AG04449 (cell line): ENCODE measurements around the gene ACP7.

Experiments
- CTCF ChIA-PET: fragments of 350-600 bp; formaldehyde crosslinking; extraction: SDS; loops from one replicate; lab custom pipeline; 2021; ENCODE audit warnings: antibody characterized with exemption; lab: Yijun Ruan, JAX
- POLR2A ChIA-PET: fragments of 400-600, 350-600 bp; formaldehyde crosslinking; extraction: SDS; loops from one replicate; lab custom pipeline; 2020; ENCODE audit warnings: antibody characterized with exemption, inconsistent platforms; lab: Yijun Ruan, JAX
- DNase-seq: peaks from one replicate; pipeline ENCODE4 v3.0.0-alpha.2; 2010; ENCODE audit warnings: low read depth, low spot score
- H3K4me3 ChIP-seq: 2 replicates; pipeline ENCODE4 v1.5.1; 2011; ENCODE audit warnings: low read depth, mild to moderate bottlenecking, control low read depth, low read length
- TF ChIP-seq, protein P1 (sequence below): IDR thresholded peaks from one replicate; pipeline ENCODE4 v1.5.1; 2011; ENCODE audit warnings: mild to moderate bottlenecking, moderate library complexity, low read length, control low read depth, inconsistent platforms; ENCODE audit not compliant: insufficient read depth; ENCODE audit errors: missing control alignments

Gene ACP7

DNA sequence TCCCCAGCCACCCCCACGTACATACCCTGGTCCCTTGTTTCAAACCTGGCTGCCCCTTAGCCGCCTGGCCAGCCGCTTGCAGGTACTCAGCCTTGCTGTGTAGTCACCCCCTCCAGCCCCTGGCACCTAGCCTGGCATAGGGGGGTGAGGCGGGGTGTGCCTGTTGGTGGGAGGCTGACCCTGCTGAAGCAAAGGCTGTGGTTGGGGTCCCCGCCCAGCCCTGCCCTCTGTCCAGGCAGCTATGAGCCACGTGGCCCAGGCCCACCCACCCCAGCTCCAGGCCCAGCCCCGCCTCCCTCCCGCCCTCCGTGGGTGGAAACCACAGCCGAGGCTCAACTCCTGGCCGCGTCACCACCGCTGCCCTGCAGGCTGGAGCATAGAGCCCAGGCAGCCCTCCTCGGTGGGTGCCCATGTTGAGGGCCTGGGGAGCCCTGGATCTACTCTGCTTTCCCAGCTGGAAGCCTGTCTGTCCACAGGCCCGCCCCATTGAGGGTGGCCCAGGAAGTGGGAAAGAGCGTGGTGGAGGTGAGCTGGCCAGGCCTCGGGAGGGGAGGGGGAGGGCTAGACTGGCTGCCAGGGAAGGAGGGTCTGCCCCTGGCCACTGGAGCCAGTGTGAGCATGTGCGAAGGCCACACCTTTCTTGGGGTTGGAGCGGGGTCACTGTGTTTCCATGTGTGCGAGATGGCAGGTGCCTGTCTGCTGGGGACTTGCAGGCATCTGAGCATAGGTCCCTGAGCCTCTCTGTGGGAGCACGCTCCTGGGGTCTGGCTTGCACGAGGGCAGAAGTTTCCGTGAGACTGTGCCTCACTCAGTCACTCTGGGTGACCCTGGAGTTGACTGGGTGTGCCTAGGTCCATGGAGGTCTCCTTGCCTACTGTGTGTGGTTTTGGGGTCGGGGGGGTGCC lies 72.4 kb downstream of the ACP7 start:
- H3K4me3 ChIP-seq = no peak overlapping the region
- no peak for DNase-seq
- TF ChIP-seq, protein P1, sequence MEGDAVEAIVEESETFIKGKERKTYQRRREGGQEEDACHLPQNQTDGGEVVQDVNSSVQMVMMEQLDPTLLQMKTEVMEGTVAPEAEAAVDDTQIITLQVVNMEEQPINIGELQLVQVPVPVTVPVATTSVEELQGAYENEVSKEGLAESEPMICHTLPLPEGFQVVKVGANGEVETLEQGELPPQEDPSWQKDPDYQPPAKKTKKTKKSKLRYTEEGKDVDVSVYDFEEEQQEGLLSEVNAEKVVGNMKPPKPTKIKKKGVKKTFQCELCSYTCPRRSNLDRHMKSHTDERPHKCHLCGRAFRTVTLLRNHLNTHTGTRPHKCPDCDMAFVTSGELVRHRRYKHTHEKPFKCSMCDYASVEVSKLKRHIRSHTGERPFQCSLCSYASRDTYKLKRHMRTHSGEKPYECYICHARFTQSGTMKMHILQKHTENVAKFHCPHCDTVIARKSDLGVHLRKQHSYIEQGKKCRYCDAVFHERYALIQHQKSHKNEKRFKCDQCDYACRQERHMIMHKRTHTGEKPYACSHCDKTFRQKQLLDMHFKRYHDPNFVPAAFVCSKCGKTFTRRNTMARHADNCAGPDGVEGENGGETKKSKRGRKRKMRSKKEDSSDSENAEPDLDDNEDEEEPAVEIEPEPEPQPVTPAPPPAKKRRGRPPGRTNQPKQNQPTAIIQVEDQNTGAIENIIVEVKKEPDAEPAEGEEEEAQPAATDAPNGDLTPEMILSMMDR = no peak
- ChIA-PET POLR2A (no interaction called here), CTCF (interaction anchor here (0.7 kb wide), 1 partner anchor 11 kb away, joined by 3 read pairs; no protein-coding TSS in a partner anchor)

DNA sequence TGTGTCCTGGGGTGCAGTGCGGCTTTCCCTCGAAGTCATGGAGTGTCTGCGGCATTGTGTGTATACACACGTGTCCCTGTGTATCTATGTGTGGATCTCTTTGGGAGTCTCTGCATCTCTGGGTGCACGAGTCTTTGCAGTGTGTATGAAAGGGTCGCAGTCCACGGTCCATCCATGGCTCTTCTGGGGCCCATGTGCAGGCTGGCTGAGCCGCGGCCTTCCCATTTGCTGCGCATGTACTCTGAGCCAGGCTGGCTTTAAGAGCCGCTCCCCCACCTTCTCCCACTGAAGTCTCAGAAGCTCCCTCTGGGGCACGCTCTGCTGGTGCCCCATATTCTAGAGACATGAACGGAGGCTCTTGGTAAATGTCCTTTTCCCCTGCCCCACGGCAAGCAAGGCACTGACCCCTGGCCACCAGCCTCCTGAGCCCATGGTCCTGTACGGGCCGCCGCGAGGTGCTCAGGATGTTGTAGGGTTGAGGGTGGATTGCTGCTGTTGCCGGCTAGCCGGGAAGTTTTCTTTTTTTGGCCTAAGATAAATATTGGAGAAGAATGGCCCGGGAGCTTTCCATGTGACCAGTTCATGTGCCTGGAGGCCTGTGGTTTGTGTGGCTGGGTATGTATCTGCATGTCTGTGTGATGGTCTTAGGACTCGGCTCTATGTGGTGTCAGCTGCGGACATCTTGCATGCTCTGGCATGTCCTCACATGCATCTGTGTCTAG lies 73.3 kb downstream of the ACP7 start:
- CTCF ChIA-PET = interaction anchor here (0.7 kb wide), 1 partner anchor 12 kb away, joined by 3 read pairs; no protein-coding TSS in a partner anchor
- H3K4me3 ChIP-seq = no peak overlapping the region
- POLR2A ChIA-PET = no interaction called here
- TF ChIP-seq, protein P1 = no peak
- no peak for DNase-seq

DNA sequence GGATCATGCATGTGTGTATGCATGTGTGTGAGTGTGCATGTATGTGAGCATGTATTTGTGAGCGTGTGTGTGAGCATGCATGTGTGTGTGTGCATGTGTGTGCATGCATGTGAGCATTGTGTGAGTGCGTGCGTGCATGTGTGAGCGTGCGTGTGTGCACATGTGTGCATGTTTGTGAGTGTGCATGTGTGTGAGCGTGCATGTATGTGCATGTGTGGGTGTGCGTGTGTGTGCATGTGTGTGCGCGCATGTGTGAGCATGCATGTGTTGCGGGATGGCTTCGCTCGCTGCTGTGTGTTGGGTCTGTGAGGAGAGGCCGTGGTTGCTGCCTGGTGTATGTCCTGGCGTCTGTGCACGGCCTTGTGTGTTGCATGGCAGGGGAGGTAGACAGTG lies 73.8 kb downstream of the ACP7 start:
- ChIA-PET CTCF (no interaction called here), POLR2A (no interaction called here)
- no peak for DNase-seq
- TF ChIP-seq, protein P1 = no peak
- H3K4me3 ChIP-seq = no peak overlapping the region

GRCh38 chr19:39158646-39159260 lies 74.6 kb downstream of the ACP7 start:
- H3K4me3 ChIP-seq = no peak overlapping the region
- DNase-seq = no peak
- ChIA-PET POLR2A (no interaction called here), CTCF (no interaction called here)
- TF ChIP-seq, protein P1 = no peak

- H3K4me3 ChIP-seq = no peak overlapping the region
- no peak for DNase-seq
- ChIA-PET POLR2A (no interaction called here), CTCF (no interaction called here)
- TF ChIP-seq, protein P1 = no peak
These were observed 76.3 kb downstream of the ACP7 start for GRCh38 chr19:39160523-39160861.
